IMR-90 (cell line): ENCODE measurements around the gene ITPK1. TPM values are rescaled to one million over a fixed set of nuclear protein-coding genes. Genes with fewer than 3 reads are reported as not detected.

Experiments
- ATAC-seq: fragments of 200-7000 bp; cut with Tn5 transposase; 2 replicates; pipeline ENCODE4 v1.9.1; 2020; ENCODE audit warnings: low read depth, mild to moderate bottlenecking, moderate library complexity
- BruUV-seq: library from RNA; stranded (reverse); fragments of 400-500 nt; replicated peaks from 2 replicates; lab custom pipeline; 2021; lab: Mats Ljungman, UMichigan
- CTCF ChIA-PET: fragments of 300-600 bp; formaldehyde crosslinking; extraction: SDS; loops from one replicate; lab custom pipeline; 2021; ENCODE audit warnings: antibody characterized with exemption; lab: Yijun Ruan, JAX
- POLR2A ChIA-PET: fragments of 300-600 bp; sonication (Branson Sonifier 250); formaldehyde crosslinking; loops from one replicate; lab custom pipeline; 2022; ENCODE audit warnings: antibody characterized with exemption; ENCODE audit not compliant: unreplicated experiment; lab: Charles Lee
- DNase-seq: peaks from one replicate; pipeline ENCODE4 v3.0.0; 2013
- H2AFZ ChIP-seq: replicated peaks from 2 replicates; pipeline ENCODE3; 2013; ENCODE audit warnings: low read length, mild to moderate bottlenecking; ENCODE audit not compliant: poor library complexity
- H2AK5ac ChIP-seq: 2 replicates; pipeline ENCODE4 v1.6.1; 2013; ENCODE audit warnings: low read depth, low read length, inconsistent platforms
- H2AK9ac ChIP-seq: replicated peaks from 2 replicates; pipeline ENCODE3; 2013; ENCODE audit warnings: mild to moderate bottlenecking, low read depth, low read length, moderate library complexity; ENCODE audit not compliant: poor library complexity
- H2BK120ac ChIP-seq: 2 replicates; pipeline ENCODE4 v1.6.1; 2013; ENCODE audit warnings: low read depth, low read length, inconsistent platforms
- H2BK15ac ChIP-seq: 3 replicates; pipeline ENCODE4 v1.6.1; 2013; ENCODE audit warnings: low read depth, low read length, inconsistent platforms
- H2BK20ac ChIP-seq: 2 replicates; pipeline ENCODE4 v1.6.1; 2013; ENCODE audit warnings: low read depth, mild to moderate bottlenecking, inconsistent platforms, low read length, moderate library complexity
- H2BK5ac ChIP-seq: 2 replicates; pipeline ENCODE4 v1.6.1; 2013; ENCODE audit warnings: mild to moderate bottlenecking, low read depth, low read length, inconsistent platforms; ENCODE audit not compliant: poor library complexity, severe bottlenecking
- H3K14ac ChIP-seq: replicated peaks from 2 replicates; pipeline ENCODE4 v1.6.1; 2013; ENCODE audit warnings: low read depth, low read length, inconsistent platforms
- H3K18ac ChIP-seq: 2 replicates; pipeline ENCODE4 v1.6.1; 2013; ENCODE audit warnings: low read depth, low read length, control low read depth
- H3K23ac ChIP-seq: 2 replicates; pipeline ENCODE4 v1.6.1; 2013; ENCODE audit warnings: low read depth, low read length, inconsistent platforms
- H3K27ac ChIP-seq: 2 replicates; pipeline ENCODE4 v1.5.1; 2013; ENCODE audit warnings: mild to moderate bottlenecking, control low read depth, low read length; ENCODE audit not compliant: insufficient read depth
- H3K27me3 ChIP-seq: 2 replicates; pipeline ENCODE4 v1.6.1; 2013; ENCODE audit warnings: low read length; ENCODE audit not compliant: control insufficient read depth, insufficient read depth
- H3K36me3 ChIP-seq: 2 replicates; pipeline ENCODE4 v1.6.1; 2013; ENCODE audit warnings: low read length, mixed read lengths; ENCODE audit not compliant: control insufficient read depth, insufficient read depth
- H3K4ac ChIP-seq: 2 replicates; pipeline ENCODE4 v1.6.1; 2013; ENCODE audit warnings: low read depth, low read length, inconsistent platforms
- H3K4me1 ChIP-seq: 2 replicates; pipeline ENCODE4 v1.6.1; 2013; ENCODE audit warnings: low read length, mixed read lengths; ENCODE audit not compliant: control insufficient read depth, insufficient read depth
- H3K4me2 ChIP-seq: 2 replicates; pipeline ENCODE4 v1.6.1; 2013; ENCODE audit warnings: low read depth, mild to moderate bottlenecking, control low read depth, low read length, moderate library complexity
- H3K4me3 ChIP-seq: 2 replicates; pipeline ENCODE4 v1.5.1; 2013; ENCODE audit warnings: low read depth, mild to moderate bottlenecking, control low read depth, low read length, moderate library complexity; ENCODE audit not compliant: insufficient read depth
- H3K56ac ChIP-seq: 2 replicates; pipeline ENCODE4 v1.6.1; 2013; ENCODE audit warnings: low read length, inconsistent platforms; ENCODE audit not compliant: insufficient read depth; ENCODE audit errors: extremely low read depth
- H3K79me1 ChIP-seq, 2 experiments: 2 replicates each; pipeline ENCODE4 v1.6.1; 2013; ENCODE audit warnings: low read length in 2 of 2, inconsistent platforms in 1 of 2, low read depth in 1 of 2
- H3K9ac ChIP-seq: 2 replicates; pipeline ENCODE4 v1.6.1; 2013; ENCODE audit warnings: low read depth, low read length, control low read depth
- H3K9me1 ChIP-seq: 2 replicates; pipeline ENCODE4 v1.6.1; 2013; ENCODE audit warnings: low read length, inconsistent platforms; ENCODE audit not compliant: insufficient read depth
- H3K9me3 ChIP-seq: 2 replicates; pipeline ENCODE4 v1.6.1; 2013; ENCODE audit warnings: low read length; ENCODE audit not compliant: control insufficient read depth, insufficient read depth
- H4K20me1 ChIP-seq: 2 replicates; pipeline ENCODE4 v1.6.1; 2013; ENCODE audit warnings: low read length, inconsistent platforms; ENCODE audit not compliant: insufficient read depth
- H4K5ac ChIP-seq: 2 replicates; pipeline ENCODE4 v1.6.1; 2013; ENCODE audit warnings: mild to moderate bottlenecking, low read depth, low read length, control low read depth
- H4K8ac ChIP-seq, 2 experiments: 2 replicates each; pipeline ENCODE4 v1.6.1; 2013; ENCODE audit warnings: low read depth in 2 of 2, low read length in 2 of 2, control low read depth in 1 of 2, inconsistent platforms in 1 of 2
- H4K91ac ChIP-seq: 2 replicates; pipeline ENCODE4 v1.6.1; 2013; ENCODE audit warnings: low read depth, low read length, inconsistent platforms; ENCODE audit not compliant: insufficient read depth
- FOS ChIP-seq: fragments of 150-350 bp; IDR thresholded peaks from 2 replicates; pipeline ENCODE4 v1.6.1; 2016; ENCODE audit warnings: low read depth, low read length
- MAFK ChIP-seq: IDR thresholded peaks from 2 replicates; pipeline ENCODE4 v1.6.1; 2012; ENCODE audit warnings: low read depth, low read length, improper control_type of control experiment
- MXI1 ChIP-seq: IDR thresholded peaks from 2 replicates; pipeline ENCODE4 v1.6.1; 2012; ENCODE audit warnings: low read depth, mild to moderate bottlenecking, low read length, moderate library complexity, borderline replicate concordance
- RAD21 ChIP-seq: IDR thresholded peaks from 2 replicates; pipeline ENCODE4 v1.6.1; 2012; ENCODE audit warnings: low read length, improper control_type of control experiment
- WGBS, 2 experiments: methylation state at CpG; one replicate each; pipeline versions ENCODE4 v1.1.5 to v1.1.7; 2013; ENCODE audit warnings: missing lambda C conversion rate in 2 of 2; ENCODE audit not compliant: insufficient read length in 1 of 2; ENCODE audit errors: extremely low coverage in 2 of 2; 5-methylcytosine and 5-hydroxymethylcytosine counted together
- dilution Hi-C: fragments of 300-500 bp; cut with HindIII; formaldehyde crosslinking; loops from one replicate; pipeline ENCODE4 v1.14.3; 2018; ENCODE audit warnings: low sequenced_read_pairs; ENCODE audit not compliant: unreplicated experiment
- in situ Hi-C: fragments of 300-500 bp; cut with MboI; formaldehyde crosslinking; loops from 3 replicates; pipeline ENCODE4 v1.14.3; 2019; ENCODE audit warnings: low sequenced_read_pairs, inconsistent platforms, mixed read lengths
- intact Hi-C: fragments of 100-400 bp; cut with micrococcal nuclease; formaldehyde crosslinking; loops from 2 replicates; pipeline ENCODE4 v1.10.0; 2022
- polyA plus RNA-seq, 3 experiments: library from polyadenylated mRNA; depleted of rRNA; stranded (reverse); fragments of >200 nt; gene quantifications; 2 replicates each; pipeline ENCODE4 v1.2.3, GENCODE V29; 2012; ENCODE audit warnings: low replicate concordance in 1 of 3
- total RNA-seq: library from RNA; depleted of rRNA; stranded (reverse); fragments of >200 nt; gene quantifications from 2 replicates; pipeline ENCODE4 v1.2.3, GENCODE V29; 2012
- TF ChIP-seq, protein P1 (sequence below): conservative IDR thresholded peaks from 2 replicates; pipeline ENCODE4 v1.5.1; 2012; ENCODE audit warnings: mild to moderate bottlenecking, low read depth, low read length, improper control_type of control experiment
- TF ChIP-seq, protein P2 (sequence below): fragments of 150-350 bp; IDR thresholded peaks from 2 replicates; pipeline ENCODE4 v1.6.1; 2017; ENCODE audit warnings: mild to moderate bottlenecking, antibody characterized with exemption, low read length, low read depth

The ITPK1 gene
- total and polyA plus RNA-seq, 2 of the 4 experiments (the other 2 are of a cell fraction), result 21.7 to 26.9 TPM

DNA sequence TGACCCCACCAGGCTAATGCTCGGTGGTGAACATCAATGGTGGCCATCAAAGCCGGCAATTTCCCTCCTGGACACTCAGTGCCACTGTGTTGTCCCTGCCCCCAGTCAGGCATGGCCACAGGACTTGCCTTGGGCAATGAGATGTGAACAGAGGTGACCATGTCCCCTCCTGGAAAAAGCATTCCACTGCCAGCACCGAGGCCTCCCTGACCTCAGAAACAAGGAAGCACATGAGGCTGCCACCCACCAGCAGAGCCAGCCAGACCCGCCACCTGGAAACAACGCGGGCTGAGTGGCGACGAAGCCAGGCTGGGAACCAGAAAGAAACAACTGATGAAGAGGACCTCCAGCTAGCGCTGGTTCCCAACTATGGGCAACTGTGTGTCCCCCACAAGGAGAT, 31.8 kb downstream of the ITPK1 start:
- Histone ChIP-seq H3K23ac (no peak overlapping the region), H3K36me3 (no peaks in the 10 kb centered on the region; the same call in 1 of the 2 replicates), H2AK9ac (no peak overlapping the region), H4K91ac (no peak overlapping the region), H3K9me3 (peaks cover 2% of the 10 kb centered on the region; the same call in 1 of the 2 replicates), H3K56ac (no peak overlapping the region), H3K18ac (no peak overlapping the region), H3K9me1 (no peaks in the 10 kb centered on the region), H2BK120ac (no peak overlapping the region), H3K27me3 (no peaks in the 10 kb centered on the region), H4K5ac (no peak overlapping the region), H3K79me1 (no peaks in the 10 kb centered on the region; a peak in 1 of 4 replicates), H2BK5ac (no peak overlapping the region), H3K4me3 (no peak overlapping the region), H2AK5ac (no peak overlapping the region), H2BK20ac (no peak overlapping the region), H3K4me1 (peaks cover 1% of the 10 kb centered on the region; the same call in 1 of the 2 replicates), H2BK15ac (no peak overlapping the region), H2AFZ (no peak overlapping the region), H3K4ac (no peak overlapping the region), H3K14ac (no peak overlapping the region), H3K9ac (no peak overlapping the region), H3K4me2 (no peak overlapping the region), H3K27ac (no peak overlapping the region), H4K20me1 (peaks cover 1% of the 10 kb centered on the region), H4K8ac (no peak overlapping the region)
- ChIA-PET POLR2A (no interaction called here), CTCF (no interaction called here)
- no peak for TF ChIP-seq FOS
- no peak for TF ChIP-seq MAFK
- no peak for TF ChIP-seq MXI1
- TF ChIP-seq, protein P1, sequence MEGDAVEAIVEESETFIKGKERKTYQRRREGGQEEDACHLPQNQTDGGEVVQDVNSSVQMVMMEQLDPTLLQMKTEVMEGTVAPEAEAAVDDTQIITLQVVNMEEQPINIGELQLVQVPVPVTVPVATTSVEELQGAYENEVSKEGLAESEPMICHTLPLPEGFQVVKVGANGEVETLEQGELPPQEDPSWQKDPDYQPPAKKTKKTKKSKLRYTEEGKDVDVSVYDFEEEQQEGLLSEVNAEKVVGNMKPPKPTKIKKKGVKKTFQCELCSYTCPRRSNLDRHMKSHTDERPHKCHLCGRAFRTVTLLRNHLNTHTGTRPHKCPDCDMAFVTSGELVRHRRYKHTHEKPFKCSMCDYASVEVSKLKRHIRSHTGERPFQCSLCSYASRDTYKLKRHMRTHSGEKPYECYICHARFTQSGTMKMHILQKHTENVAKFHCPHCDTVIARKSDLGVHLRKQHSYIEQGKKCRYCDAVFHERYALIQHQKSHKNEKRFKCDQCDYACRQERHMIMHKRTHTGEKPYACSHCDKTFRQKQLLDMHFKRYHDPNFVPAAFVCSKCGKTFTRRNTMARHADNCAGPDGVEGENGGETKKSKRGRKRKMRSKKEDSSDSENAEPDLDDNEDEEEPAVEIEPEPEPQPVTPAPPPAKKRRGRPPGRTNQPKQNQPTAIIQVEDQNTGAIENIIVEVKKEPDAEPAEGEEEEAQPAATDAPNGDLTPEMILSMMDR, result no peak
- TF ChIP-seq, protein P2, sequence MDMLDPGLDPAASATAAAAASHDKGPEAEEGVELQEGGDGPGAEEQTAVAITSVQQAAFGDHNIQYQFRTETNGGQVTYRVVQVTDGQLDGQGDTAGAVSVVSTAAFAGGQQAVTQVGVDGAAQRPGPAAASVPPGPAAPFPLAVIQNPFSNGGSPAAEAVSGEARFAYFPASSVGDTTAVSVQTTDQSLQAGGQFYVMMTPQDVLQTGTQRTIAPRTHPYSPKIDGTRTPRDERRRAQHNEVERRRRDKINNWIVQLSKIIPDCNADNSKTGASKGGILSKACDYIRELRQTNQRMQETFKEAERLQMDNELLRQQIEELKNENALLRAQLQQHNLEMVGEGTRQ, result no peak
- TF ChIP-seq RAD21, result no peak
- dilution Hi-C loops (no loop called here), intact Hi-C loops (no loop called here), in situ Hi-C loops (no loop called here)
- WGBS, 2 experiments, result 76% methylated on average over 3 of the region's 9 CpGs; no CpG with 5 or more reads in 1 of the 2 experiments
- ATAC-seq, result no peak
- no peak for DNase-seq
- no TSS peak for BruUV-seq
